Activated naive CD8-positive, alpha-beta T cell (primary cell): ENCODE results near the gene CIAO2B.
A peak's percentile ranks its signal among the peaks of the same experiment; 100 is the strongest.
"Not testable (repeated sequence)": the region's sequence is repeated elsewhere in the genome, so short reads cannot be mapped to it uniquely, and the experiment has no call there.

ENCODE experiments used
- H3K27ac Mint-ChIP-seq: one replicate; pipeline ENCODE4 v1.8.0; 2021; ENCODE audit warnings: mixed read lengths
- H3K27me3 Mint-ChIP-seq: one replicate; pipeline ENCODE4 v1.8.0; 2021; ENCODE audit warnings: mixed read lengths
- H3K36me3 Mint-ChIP-seq: one replicate; pipeline ENCODE4 v1.8.0; 2021; ENCODE audit warnings: mixed read lengths
- H3K4me1 Mint-ChIP-seq: one replicate; pipeline ENCODE4 v1.8.0; 2021; ENCODE audit warnings: low read depth, mixed read lengths
- H3K4me3 Mint-ChIP-seq: one replicate; pipeline ENCODE4 v1.8.0; 2021; ENCODE audit warnings: mild to moderate bottlenecking, mixed read lengths
- H3K9me3 Mint-ChIP-seq: one replicate; pipeline ENCODE4 v1.8.0; 2021; ENCODE audit warnings: low read depth, mixed read lengths

Gene CIAO2B

GRCh38 chr16:66935314-66936011, 1.3 kb upstream of the CIAO2B start, which contains the start of gene CES2:
CES2 (plus strand) TSS chr16:66935516; CDS start chr16:66935636, 120 bp downstream.
- Mint-ChIP-seq H3K27me3 (no peaks in the 10 kb centered on the region), H3K27ac (peak within 1 kb of the TSS; percentile 96), H3K36me3 (peaks cover 3% of the 10 kb centered on the region), H3K4me1 (peaks cover 45% of the 10 kb centered on the region), H3K4me3 (peak within 1 kb of the TSS; percentile 98), H3K9me3 (no peaks in the 10 kb centered on the region)

- not testable (repeated sequence) for H3K9me3 Mint-ChIP-seq, H3K27me3 Mint-ChIP-seq, H3K36me3 Mint-ChIP-seq
- Mint-ChIP-seq H3K4me1 (peaks cover 45% of the 10 kb centered on the region), H3K4me3 (peak overlapping the region; percentile 98), H3K27ac (peak overlapping the region; percentile 96)
These were observed 674 bp upstream of the CIAO2B start for GRCh38 chr16:66934839-66935313.

DNA sequence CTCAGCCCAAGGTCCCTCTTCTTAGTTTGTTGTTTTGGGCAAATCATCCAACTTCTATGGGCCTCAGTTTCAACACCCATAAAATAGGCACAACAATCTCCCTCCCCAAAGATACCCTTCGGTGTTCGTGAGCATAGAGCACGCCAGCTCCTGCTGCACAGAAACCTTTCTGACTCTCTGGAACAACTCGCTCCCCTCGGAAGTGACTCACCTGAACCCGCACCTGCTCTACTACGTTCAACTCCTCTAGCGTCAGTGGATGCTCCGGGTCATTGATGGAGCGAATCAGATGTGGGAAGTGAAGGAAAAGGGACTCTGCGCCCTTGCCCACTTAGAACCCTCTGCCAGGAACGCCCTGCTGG, 445 bp downstream of the CIAO2B start:
- H3K9me3 Mint-ChIP-seq = no peaks in the 10 kb centered on the region
- peaks cover 3% of the 10 kb centered on the region for H3K36me3 Mint-ChIP-seq
- H3K27ac Mint-ChIP-seq = peak overlapping the region; percentile 96
- H3K4me3 Mint-ChIP-seq = peak overlapping the region; percentile 98
- peaks cover 45% of the 10 kb centered on the region for H3K4me1 Mint-ChIP-seq
- no peaks in the 10 kb centered on the region for H3K27me3 Mint-ChIP-seq

GRCh38 chr16:66932076-66932475, 2.1 kb downstream of the CIAO2B start:
- Mint-ChIP-seq H3K4me1 (peaks cover 34% of the 10 kb centered on the region), H3K9me3 (no peaks in the 10 kb centered on the region), H3K4me3 (peak overlapping the region; percentile 98), H3K27ac (peak overlapping the region; percentile 66), H3K27me3 (no peaks in the 10 kb centered on the region), H3K36me3 (peaks cover 3% of the 10 kb centered on the region)

DNA sequence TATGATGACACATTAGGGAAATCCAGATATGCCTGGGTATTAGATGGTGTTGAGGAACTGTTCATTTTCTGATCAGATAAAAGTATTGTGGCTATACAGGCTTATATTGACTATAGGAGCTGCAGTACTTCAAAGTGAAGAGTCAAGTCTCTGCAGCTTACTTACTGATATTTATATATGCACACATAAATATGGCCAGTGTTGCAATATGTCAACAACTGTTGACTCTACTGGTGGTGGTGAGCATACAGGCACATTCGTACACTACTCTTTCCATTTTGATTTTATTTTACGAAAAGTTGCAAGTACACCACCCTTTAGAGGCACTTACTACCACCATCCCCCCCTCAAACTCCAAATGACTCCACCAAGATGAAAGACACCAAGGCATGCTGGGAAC, 2.5 kb downstream of the CIAO2B start:
- Mint-ChIP-seq H3K27ac (peak overlapping the region; percentile 41), H3K27me3 (no peaks in the 10 kb centered on the region), H3K4me3 (peak overlapping the region; percentile 98), H3K9me3 (no peaks in the 10 kb centered on the region), H3K4me1 (peaks cover 31% of the 10 kb centered on the region), H3K36me3 (peaks cover 3% of the 10 kb centered on the region)

DNA sequence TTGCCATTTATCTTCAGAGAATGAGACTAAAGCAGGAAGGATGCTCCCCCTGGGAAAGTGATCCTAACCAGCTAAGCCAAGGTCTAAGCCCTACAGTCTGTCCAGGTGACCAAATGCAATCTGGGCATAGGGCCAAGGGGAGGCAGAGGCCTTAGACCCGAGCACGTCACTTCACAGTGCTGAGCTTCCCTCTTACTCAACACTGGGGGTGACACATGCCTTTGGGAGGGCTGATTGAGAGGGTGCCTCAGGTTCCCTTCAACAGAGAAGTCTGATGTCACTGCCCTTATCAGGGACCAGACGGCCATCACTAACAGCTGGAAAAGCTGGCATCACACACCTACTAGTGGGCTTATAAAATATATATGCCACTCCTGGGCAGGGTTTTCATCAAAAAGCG, 4.0 kb downstream of the CIAO2B start:
- Mint-ChIP-seq H3K27me3 (no peaks in the 10 kb centered on the region), H3K36me3 (peaks cover 3% of the 10 kb centered on the region), H3K4me3 (no peak overlapping the region), H3K27ac (no peak overlapping the region), H3K4me1 (peaks cover 26% of the 10 kb centered on the region), H3K9me3 (no peaks in the 10 kb centered on the region)

GRCh38 chr16:66928702-66929388, 5.4 kb downstream of the CIAO2B start:
- Mint-ChIP-seq H3K27me3 (no peaks in the 10 kb centered on the region), H3K9me3 (no peaks in the 10 kb centered on the region), H3K27ac (no peak overlapping the region), H3K4me1 (peaks cover 26% of the 10 kb centered on the region), H3K36me3 (peaks cover 3% of the 10 kb centered on the region), H3K4me3 (no peak overlapping the region)

DNA sequence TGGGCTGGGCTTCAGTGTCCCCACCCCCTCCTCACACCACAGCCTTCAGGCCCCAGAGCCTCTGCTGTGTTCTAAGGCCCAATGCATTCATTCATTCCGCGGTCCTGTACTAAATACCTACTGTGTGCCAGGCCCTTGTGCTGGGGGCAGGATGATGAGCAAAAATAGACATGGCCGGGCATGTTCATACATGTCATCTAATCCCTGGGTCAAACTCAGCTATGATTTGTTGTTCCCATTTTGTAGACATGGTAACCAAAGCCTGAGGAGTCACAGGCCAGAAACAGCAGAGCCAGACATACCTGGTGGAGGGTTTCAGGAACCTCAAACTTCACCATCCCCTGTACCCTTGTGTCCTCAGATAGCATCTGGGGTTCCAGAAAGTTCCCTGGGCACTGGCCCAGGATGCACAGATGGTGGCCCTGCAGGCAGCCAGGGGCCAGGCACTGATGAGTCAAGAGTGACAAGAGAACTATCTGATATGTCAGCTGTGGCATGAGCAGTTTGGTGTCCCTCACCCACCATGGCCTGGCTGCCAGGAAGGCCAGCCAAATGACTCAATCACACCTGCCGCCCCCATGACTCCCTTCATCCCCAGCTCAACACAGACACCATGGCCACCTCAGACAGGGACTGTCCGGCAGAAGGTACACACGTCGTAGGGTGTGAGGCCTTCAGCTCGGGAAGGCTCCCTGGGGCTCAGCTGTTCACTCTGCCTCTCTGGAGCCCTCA, 6.1 kb downstream of the CIAO2B start:
- Mint-ChIP-seq H3K4me3 (no peak overlapping the region), H3K4me1 (peaks cover 18% of the 10 kb centered on the region), H3K27ac (no peak overlapping the region), H3K27me3 (peaks cover 7% of the 10 kb centered on the region), H3K36me3 (no peaks in the 10 kb centered on the region), H3K9me3 (no peaks in the 10 kb centered on the region)

DNA sequence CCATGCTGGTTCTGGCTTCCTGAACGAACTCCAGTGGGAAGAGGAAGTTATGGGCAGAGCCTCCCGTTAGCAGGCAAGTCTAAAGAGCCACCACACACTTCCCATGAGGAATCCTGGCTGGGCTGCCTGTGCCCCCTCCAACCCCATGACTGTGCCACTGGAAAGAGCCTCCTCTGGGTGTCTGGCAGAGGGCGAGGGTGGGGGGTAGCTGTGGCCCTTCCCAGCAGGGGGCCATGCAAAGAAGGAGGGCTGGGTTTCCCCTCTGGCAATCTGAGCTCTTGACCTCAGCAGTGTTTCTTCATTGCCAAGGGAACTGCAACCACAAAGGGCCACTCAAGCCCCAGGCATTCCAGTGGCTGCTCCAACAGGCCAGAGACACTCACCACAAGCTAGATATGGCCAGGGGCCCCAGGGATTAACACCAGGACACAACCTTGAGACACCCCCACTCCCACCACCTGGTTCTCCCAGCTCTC, 7.2 kb downstream of the CIAO2B start:
- Mint-ChIP-seq H3K4me3 (no peak overlapping the region), H3K27ac (no peak overlapping the region), H3K36me3 (no peaks in the 10 kb centered on the region), H3K27me3 (peaks cover 7% of the 10 kb centered on the region), H3K9me3 (no peaks in the 10 kb centered on the region), H3K4me1 (peaks cover 8% of the 10 kb centered on the region)

GRCh38 chr16:66926171-66926947, 7.8 kb downstream of the CIAO2B start:
- H3K4me1 Mint-ChIP-seq = peaks cover 3% of the 10 kb centered on the region
- H3K36me3 Mint-ChIP-seq = no peaks in the 10 kb centered on the region
- H3K27me3 Mint-ChIP-seq = peaks cover 8% of the 10 kb centered on the region
- H3K9me3 Mint-ChIP-seq = no peaks in the 10 kb centered on the region
- H3K4me3 Mint-ChIP-seq = peak overlapping the region; percentile 20
- no peak overlapping the region for H3K27ac Mint-ChIP-seq

GRCh38 chr16:66925322-66925840, 8.8 kb downstream of the CIAO2B start, which contains the start of gene RRAD:
RRAD (minus strand) TSS chr16:66925535; CDS start chr16:66925179, 356 bp downstream.
- peaks cover 9% of the 10 kb centered on the region for H3K27me3 Mint-ChIP-seq
- H3K27ac Mint-ChIP-seq = no peak within 1 kb of the TSS

DNA sequence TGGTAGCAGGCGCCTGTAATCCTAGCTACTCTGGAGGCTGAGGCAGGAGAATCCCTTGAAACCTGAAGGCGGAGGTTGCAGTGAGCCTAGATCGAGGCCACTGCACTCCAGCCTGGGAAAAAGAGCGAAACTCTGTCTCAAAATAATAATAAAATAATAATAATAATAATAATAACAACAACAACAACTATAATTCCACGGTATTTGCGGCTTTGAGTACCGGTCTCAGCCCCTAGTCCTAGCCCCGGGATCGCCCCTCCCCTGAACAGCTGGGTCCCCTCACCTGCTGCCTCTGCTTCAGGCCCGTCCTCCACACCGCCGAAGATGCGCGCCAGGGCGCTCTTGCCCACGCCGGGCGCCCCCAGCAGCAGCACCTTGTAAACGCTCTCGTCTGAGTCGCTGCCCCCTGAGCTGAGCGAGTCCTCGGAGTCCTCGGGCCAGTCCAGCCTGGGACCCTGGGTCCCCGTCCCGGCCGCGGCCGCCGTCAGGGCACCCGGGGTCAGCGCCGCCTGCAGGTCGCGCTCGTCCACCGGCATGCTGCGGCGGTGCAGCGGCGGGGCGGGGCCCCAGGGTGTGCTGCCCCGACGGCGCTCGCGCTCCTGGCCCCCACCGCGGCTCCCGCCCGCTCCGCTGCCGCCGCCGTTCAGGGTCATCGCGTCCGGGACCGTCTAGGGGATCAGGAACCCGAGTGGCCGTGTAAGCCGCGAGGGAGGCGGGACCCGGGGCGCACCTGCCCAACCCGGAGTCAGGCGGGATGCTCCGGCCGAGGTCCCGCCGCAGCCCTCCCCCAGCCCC, 9.5 kb downstream of the CIAO2B start:
- Mint-ChIP-seq H3K27me3 (peaks cover 9% of the 10 kb centered on the region), H3K36me3 (no peaks in the 10 kb centered on the region), H3K9me3 (no peaks in the 10 kb centered on the region), H3K4me3 (peak overlapping the region; percentile 38), H3K27ac (no peak overlapping the region), H3K4me1 (peaks cover 3% of the 10 kb centered on the region)

More at GRCh38 chr16:66925322-66925840, 8.8 kb downstream of the CIAO2B start, which contains the start of gene RRAD:
- Mint-ChIP-seq H3K36me3 (no peaks in the 10 kb centered on the region), H3K9me3 (no peaks in the 10 kb centered on the region), H3K4me3 (peak within 1 kb of the TSS; percentile 73), H3K4me1 (peaks cover 3% of the 10 kb centered on the region)

GRCh38 chr16:66923866-66924265, 10.3 kb downstream of the CIAO2B start:
- Mint-ChIP-seq H3K27me3 (peaks cover 12% of the 10 kb centered on the region), H3K36me3 (no peaks in the 10 kb centered on the region), H3K9me3 (no peaks in the 10 kb centered on the region), H3K27ac (no peak overlapping the region), H3K4me3 (no peak overlapping the region), H3K4me1 (peaks cover 3% of the 10 kb centered on the region)
